Cardiac fibroblast (primary cell): ENCODE results near the gene UGT3A1.

Experiments
- DNase-seq, 2 donors: peaks; one replicate each; pipeline versions ENCODE4 v3.0.0 to v3.0.0-alpha.2; 2010; ENCODE audit warnings: low read depth in 2 of 2
- H3K4me3 ChIP-seq, 2 donors: replicated peaks in 1 of 2; 1 replicate in 1 of 2; 2 replicates in 1 of 2; pipeline ENCODE4 v1.5.1; 2011; ENCODE audit warnings: low read depth in 2 of 2, low read length in 2 of 2, mild to moderate bottlenecking in 2 of 2, moderate library complexity in 1 of 2
- TF ChIP-seq, protein P1 (sequence below): IDR thresholded peaks from one replicate; pipeline ENCODE4 v1.5.1; 2011; ENCODE audit warnings: low read depth, mild to moderate bottlenecking, low read length, inconsistent platforms

The UGT3A1 gene

DNA sequence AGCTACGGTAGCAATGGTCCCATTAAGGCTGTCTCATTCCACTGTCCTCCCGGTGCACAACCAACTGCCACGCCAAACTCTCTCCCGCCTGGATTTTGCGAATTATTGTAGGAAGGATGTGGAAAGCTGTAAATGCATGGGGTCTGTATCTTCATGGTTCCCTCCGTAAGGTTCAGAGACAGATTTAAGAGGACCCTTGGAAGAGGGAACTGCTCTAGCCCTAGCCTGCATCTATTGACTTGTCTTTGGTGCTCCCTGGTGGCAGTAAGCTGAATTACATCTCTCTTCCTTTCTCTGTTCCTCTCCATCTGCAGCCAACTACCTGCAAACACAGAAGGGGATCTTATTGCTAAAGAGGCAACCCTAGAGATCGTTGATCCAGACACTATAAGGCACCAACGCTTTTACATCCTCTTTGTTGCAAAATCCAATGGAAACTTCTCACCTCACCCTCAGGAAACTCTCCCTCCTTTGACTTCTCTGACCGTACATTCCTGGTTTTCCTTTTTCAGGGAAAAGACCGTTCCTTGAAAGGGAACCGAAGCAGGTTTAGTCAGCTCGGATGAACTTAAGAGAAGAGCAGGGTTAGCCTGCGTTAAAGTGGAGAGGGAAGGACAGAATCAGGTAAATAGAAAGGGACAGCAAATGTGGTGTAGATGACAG lies 64.7 kb downstream of the UGT3A1 start:
- no peak overlapping the region for H3K4me3 ChIP-seq
- peak; percentile 60 to 62 for DNase-seq
- TF ChIP-seq, protein P1, sequence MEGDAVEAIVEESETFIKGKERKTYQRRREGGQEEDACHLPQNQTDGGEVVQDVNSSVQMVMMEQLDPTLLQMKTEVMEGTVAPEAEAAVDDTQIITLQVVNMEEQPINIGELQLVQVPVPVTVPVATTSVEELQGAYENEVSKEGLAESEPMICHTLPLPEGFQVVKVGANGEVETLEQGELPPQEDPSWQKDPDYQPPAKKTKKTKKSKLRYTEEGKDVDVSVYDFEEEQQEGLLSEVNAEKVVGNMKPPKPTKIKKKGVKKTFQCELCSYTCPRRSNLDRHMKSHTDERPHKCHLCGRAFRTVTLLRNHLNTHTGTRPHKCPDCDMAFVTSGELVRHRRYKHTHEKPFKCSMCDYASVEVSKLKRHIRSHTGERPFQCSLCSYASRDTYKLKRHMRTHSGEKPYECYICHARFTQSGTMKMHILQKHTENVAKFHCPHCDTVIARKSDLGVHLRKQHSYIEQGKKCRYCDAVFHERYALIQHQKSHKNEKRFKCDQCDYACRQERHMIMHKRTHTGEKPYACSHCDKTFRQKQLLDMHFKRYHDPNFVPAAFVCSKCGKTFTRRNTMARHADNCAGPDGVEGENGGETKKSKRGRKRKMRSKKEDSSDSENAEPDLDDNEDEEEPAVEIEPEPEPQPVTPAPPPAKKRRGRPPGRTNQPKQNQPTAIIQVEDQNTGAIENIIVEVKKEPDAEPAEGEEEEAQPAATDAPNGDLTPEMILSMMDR: peak; percentile 71

GRCh38 chr5:35924950-35925722 lies 66.1 kb downstream of the UGT3A1 start:
- DNase-seq: peak; percentile 50 to 70
- TF ChIP-seq, protein P1: peak; percentile 59
- H3K4me3 ChIP-seq: no peak overlapping the region

- DNase-seq: peak; percentile 49 to 74
- TF ChIP-seq, protein P1: no peak
- H3K4me3 ChIP-seq: no peak overlapping the region
Measured at GRCh38 chr5:35924122-35924949, 66.9 kb downstream of the UGT3A1 start.

DNA sequence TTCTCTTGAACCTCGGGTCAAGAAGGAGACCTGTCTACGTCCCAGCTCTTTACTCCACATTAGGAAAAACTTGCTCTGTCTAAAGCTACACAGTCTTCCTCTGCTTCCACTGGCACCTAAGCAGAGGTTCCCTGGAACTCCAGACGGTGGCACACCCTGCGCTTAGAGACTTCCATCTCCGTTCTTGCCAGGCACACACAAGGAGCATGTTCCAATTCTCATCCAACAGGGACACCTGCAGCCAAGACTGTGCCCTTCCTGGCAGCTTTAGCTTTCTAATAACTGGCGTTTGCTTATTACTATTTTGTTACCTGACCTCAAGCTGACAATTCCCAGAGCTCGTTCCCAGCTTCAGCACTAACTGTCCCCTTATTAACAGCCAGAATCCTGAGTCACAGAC lies 68.7 kb downstream of the UGT3A1 start:
- H3K4me3 ChIP-seq: no peak overlapping the region
- TF ChIP-seq, protein P1: no peak
- DNase-seq: no peak

- TF ChIP-seq, protein P1: no peak
- H3K4me3 ChIP-seq: no peak overlapping the region
- DNase-seq: no peak
Measured at GRCh38 chr5:35921930-35922329, 69.3 kb downstream of the UGT3A1 start.

DNA sequence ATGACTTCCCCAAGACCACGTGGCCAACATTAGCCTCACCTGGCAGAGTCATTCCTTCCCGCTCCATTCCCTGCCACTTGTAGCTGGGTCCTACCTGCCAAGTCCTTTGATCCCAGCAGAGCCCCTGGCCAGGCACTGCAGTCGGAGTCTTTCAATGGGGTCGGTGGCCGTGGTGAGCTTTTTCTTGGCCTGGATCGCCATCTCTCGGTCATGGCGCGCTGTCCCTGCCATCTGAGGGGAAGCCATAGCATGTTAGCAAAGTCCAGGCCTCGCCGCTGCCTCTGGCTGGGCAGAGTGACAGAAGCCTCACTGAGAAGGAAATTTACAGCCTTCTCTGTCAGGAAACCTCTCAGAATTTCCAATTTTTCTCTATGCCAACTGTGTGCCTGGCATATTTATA lies 70.3 kb downstream of the UGT3A1 start:
- DNase-seq: peak in 1 of 2 donors; percentile 18
- TF ChIP-seq, protein P1: peak; percentile 13
- no peak overlapping the region for H3K4me3 ChIP-seq
